Liver (tissue), 3 donors: Measurements from ENCODE around the gene SIK3.

Experiments used
- FOXA1 ChIP-seq: IDR thresholded peaks from 2 replicates; pipeline ENCODE4 v1.6.1; 2016; ENCODE audit warnings: antibody characterized with exemption
- GABPA ChIP-seq, 2 donors: IDR thresholded peaks in 1 of 2; conservative IDR thresholded peaks in 1 of 2; 2 replicates each; pipeline ENCODE4 v1.6.1; 2016; ENCODE audit warnings: antibody characterized with exemption in 2 of 2, mild to moderate bottlenecking in 1 of 2, moderate library complexity in 1 of 2
- JUND ChIP-seq, 2 donors: IDR thresholded peaks; 2 replicates each; pipeline ENCODE4 v1.6.1; 2016; ENCODE audit warnings: antibody characterized with exemption in 2 of 2
- RXRA ChIP-seq, 2 donors: IDR thresholded peaks; 2 replicates each; pipeline ENCODE4 v1.6.1; 2017 to 2018; ENCODE audit warnings: antibody characterized with exemption in 2 of 2, mild to moderate bottlenecking in 1 of 2
- SP1 ChIP-seq: IDR thresholded peaks from 2 replicates; pipeline ENCODE4 v1.6.1; 2018; ENCODE audit warnings: antibody characterized with exemption, mild to moderate bottlenecking
- TAF1 ChIP-seq: conservative IDR thresholded peaks from 2 replicates; pipeline ENCODE4 v1.6.1; 2016; ENCODE audit warnings: antibody characterized with exemption, mild to moderate bottlenecking
- YY1 ChIP-seq: IDR thresholded peaks from 2 replicates; pipeline ENCODE4 v1.6.1; 2016; ENCODE audit warnings: antibody characterized with exemption, mild to moderate bottlenecking
- TF ChIP-seq, protein P1 (sequence below): fragments of 150-350 bp; IDR thresholded peaks from 2 replicates; pipeline ENCODE4 v1.5.1; 2017; ENCODE audit warnings: improper control_type of control experiment, low read depth, low read length; ENCODE audit not compliant: missing input control
- TF ChIP-seq, protein P2 (sequence below): IDR thresholded peaks from 2 replicates; pipeline ENCODE4 v1.6.1; 2016; ENCODE audit warnings: antibody characterized with exemption
- TF ChIP-seq, protein P3 (sequence below): IDR thresholded peaks from 2 replicates; pipeline ENCODE4 v1.6.1; 2016; ENCODE audit warnings: antibody characterized with exemption, mild to moderate bottlenecking
- donor health status: healthy.
- donor health status: healthy.

DNA sequence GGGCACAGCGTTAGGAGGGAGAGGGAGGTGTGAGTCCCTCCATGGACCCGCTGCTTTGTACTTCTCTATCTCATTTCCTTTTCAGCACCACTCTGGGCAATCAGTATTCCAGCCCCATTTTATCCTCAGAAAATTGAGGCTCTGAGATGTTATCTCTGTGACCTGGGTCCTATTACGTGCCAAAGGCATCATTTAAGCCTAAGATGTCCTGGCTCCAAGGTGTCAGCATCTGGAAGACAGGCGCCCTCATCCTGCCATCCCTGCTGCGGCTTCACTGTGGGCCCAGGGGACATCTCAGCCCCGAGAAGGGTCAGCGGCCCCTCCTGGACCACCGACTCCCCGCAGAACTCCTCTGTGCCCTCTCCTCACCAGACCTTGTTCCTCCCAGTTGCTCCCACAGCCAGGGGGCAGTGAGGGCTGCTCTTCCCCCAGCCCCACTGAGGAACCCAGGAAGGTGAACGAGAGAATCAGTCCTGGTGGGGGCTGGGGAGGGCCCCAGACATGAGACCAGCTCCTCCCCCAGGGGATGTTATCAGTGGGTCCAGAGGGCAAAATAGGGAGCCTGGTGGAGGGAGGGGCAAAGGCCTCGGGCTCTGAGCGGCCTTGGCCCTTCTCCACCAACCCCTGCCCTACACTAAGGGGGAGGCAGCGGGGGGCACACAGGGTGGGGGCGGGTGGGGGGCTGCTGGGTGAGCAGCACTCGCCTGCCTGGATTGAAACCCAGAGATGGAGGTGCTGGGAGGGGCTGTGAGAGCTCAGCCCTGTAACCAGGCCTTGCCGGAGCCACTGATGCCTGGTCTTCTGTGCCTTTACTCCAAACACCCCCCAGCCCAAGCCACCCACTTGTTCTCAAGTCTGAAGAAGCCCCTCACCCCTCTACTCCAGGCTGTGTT lies 269.4 kb downstream of the SIK3 start:
- TF ChIP-seq, protein P1, sequence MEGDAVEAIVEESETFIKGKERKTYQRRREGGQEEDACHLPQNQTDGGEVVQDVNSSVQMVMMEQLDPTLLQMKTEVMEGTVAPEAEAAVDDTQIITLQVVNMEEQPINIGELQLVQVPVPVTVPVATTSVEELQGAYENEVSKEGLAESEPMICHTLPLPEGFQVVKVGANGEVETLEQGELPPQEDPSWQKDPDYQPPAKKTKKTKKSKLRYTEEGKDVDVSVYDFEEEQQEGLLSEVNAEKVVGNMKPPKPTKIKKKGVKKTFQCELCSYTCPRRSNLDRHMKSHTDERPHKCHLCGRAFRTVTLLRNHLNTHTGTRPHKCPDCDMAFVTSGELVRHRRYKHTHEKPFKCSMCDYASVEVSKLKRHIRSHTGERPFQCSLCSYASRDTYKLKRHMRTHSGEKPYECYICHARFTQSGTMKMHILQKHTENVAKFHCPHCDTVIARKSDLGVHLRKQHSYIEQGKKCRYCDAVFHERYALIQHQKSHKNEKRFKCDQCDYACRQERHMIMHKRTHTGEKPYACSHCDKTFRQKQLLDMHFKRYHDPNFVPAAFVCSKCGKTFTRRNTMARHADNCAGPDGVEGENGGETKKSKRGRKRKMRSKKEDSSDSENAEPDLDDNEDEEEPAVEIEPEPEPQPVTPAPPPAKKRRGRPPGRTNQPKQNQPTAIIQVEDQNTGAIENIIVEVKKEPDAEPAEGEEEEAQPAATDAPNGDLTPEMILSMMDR, result no peak
- TF ChIP-seq TAF1 (no peak), SP1 (peak; percentile 72), YY1 (no peak), RXRA (IDR thresholded peaks at IDR 0.05) (peak; percentile 78 to 87), JUND (IDR thresholded peaks at IDR 0.05) (peak in 1 of 2 donors; percentile 28), FOXA1 (no peak), GABPA (IDR thresholded peaks at IDR 0.05 in 1 of 2, conservative IDR thresholded peaks at IDR 0.05 in 1 of 2) (no peak)
- TF ChIP-seq, protein P2, sequence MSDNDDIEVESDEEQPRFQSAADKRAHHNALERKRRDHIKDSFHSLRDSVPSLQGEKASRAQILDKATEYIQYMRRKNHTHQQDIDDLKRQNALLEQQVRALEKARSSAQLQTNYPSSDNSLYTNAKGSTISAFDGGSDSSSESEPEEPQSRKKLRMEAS, result peak; percentile 47
- TF ChIP-seq, protein P3, sequence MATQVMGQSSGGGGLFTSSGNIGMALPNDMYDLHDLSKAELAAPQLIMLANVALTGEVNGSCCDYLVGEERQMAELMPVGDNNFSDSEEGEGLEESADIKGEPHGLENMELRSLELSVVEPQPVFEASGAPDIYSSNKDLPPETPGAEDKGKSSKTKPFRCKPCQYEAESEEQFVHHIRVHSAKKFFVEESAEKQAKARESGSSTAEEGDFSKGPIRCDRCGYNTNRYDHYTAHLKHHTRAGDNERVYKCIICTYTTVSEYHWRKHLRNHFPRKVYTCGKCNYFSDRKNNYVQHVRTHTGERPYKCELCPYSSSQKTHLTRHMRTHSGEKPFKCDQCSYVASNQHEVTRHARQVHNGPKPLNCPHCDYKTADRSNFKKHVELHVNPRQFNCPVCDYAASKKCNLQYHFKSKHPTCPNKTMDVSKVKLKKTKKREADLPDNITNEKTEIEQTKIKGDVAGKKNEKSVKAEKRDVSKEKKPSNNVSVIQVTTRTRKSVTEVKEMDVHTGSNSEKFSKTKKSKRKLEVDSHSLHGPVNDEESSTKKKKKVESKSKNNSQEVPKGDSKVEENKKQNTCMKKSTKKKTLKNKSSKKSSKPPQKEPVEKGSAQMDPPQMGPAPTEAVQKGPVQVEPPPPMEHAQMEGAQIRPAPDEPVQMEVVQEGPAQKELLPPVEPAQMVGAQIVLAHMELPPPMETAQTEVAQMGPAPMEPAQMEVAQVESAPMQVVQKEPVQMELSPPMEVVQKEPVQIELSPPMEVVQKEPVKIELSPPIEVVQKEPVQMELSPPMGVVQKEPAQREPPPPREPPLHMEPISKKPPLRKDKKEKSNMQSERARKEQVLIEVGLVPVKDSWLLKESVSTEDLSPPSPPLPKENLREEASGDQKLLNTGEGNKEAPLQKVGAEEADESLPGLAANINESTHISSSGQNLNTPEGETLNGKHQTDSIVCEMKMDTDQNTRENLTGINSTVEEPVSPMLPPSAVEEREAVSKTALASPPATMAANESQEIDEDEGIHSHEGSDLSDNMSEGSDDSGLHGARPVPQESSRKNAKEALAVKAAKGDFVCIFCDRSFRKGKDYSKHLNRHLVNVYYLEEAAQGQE, result no peak
